ENCODE results near the gene TIMP1.

TIMP1 gene

DNA sequence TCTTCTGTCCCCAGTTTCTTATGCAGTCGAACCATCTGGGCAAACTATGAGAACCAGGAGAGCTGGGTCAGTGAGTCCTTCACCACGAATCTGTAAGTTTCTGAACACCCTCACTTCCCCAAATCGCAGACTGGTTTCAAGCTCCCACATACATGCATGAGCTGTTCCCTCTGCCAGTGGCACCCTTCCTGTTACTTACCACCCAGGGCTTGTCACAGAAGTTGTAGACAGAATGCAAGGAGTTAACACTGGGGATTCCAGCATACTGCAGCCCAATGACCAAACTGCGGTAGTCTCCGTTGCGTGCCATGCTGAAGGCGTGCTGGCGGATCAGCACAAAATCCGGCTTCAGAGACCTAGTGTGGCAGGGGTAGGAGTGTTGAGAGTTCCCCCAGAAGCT, 22.8 kb downstream of the TIMP1 start:
- DNase-seq (ENCODE audit: low read depth): no peak

GRCh38 chrX:47607091-47607490, 24.9 kb downstream of the TIMP1 start:
- no peak for DNase-seq (ENCODE audit: low read depth)

DNA sequence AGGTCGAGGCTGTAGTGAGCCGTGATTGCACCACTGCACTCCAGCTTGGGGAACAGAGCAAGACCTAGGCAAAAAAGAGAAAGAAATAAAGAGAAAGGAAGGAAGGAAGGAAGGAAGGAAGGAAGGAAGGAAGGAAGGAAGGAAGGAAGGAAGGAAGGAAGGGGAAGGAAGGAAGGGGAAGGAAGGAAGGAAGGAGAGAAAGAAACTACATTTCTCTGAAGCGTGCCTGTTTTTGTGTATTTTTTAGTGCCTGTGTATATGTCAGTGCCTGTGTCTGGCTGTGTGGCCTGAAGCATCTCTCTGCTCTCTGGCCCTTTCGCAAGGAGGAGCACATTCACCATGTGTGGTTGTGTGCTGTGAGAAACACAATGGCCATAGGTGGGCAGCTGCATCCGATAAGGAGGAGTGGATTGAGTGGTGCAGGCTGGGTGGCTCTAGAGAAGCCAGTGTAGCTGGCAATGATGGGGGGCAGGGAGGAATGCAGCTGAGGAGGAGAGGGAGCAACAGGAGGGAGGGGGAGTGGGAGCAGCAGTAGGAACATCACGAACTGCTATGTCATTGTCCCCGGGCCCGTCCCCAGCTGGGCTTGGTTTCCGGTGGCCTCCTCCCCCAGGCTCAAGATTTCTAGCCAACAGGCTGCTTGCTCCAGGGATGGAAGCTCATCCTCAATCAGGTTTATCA, 26.0 kb downstream of the TIMP1 start:
- no peak for DNase-seq (ENCODE audit: low read depth)

DNA sequence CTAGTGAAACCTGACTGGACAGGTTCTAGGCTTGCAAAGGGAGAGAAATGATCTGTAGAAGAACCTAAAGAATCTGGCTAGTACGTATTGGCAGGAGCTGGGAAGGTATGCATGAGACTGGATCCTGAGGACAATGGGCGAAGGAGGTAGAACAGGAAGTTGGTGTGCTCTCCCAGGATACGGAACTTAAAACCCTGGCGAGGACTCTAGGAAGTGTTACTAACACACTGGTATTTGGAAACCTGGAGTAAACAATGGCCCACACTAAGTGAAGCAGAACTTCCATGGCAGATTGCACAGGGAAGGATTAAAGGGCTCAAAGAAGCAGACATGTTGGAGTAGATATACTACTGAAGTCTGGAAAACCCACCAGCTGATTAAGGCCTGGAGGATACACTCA, 28.3 kb downstream of the TIMP1 start:
- no peak for DNase-seq (ENCODE audit: low read depth)

GRCh38 chrX:47611489-47611888, 29.3 kb downstream of the TIMP1 start:
- DNase-seq (ENCODE audit: low read depth): no peak

DNA sequence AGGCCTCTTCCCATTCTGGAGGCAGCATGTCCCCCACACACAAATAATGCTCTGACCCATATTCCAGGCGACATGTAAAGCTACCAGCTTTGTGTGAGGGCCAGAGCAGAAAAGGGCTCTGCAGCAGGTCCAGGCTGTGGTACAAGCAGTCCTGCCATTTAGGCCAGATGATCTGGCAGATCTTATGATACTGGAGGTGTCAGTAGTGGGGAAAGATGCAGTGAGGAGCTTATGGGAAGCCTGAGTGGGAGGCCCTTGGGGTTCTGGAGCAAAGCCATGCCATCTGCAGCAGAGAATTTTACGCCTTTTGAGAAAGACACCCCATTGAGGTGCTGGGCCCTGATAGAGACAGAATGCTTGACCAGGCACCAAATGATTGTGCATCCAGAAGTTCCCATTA, 29.7 kb downstream of the TIMP1 start:
- no peak for DNase-seq (ENCODE audit: low read depth)

DNA sequence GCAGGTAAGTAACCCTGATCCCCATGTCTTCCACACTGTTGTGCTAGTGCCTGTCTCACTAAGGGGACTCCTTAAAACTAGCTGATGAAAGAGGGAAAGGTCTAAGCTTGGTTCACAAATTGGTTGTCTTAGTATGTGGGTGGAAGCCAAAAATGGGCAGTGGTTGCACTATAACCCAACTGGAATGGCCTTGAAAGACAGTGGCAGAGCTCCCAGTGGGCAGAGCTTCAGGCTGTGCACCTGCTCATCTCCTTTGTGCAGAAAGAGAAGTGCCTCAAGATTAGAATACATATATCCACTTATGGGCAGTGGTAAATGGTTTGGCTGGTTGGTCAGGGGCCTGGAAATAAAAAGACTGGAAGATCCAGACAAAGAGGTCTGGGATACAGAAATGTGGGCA, 30.2 kb downstream of the TIMP1 start:
- DNase-seq (ENCODE audit: low read depth): no peak

DNA sequence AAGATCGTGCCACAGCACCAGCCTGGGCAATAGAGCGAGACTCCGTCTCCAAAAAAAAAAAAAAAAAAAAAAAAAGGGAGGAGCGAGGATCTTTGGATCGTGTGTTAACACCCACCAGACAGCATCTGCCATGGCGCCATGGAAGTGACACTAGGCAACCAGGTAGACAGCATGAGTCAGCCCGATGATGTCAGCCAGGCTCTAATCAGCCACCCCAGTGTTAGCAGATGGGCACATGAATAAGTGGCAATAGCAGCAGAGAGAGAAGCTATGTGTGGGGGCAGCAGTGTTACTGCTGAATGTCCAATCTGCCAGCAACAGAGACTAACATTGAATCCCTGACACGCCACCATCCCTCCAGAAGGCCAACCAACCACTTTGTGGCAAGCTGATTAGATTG, 30.8 kb downstream of the TIMP1 start:
- DNase-seq (ENCODE audit: low read depth): no peak

DNA sequence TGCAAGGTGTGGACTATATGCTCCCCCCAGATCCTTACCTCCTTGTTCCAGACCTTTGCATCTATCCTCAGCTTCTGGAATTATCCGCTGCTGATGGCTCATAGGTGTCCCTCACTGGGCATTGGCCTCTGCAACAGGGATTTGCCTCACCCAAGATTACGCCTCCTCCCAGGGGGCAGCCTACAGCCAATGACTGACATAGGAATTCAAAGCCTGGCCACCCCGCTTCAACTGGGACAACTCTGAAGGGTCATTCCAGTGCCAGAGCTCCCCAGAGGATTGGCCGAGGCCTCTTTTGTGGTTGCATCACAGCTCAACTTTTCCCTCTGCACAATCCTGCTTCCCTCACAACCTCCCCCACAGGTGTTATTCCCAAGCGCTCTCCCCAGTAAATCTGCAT, 32.4 kb downstream of the TIMP1 start:
- no peak for DNase-seq (ENCODE audit: low read depth)

DNA sequence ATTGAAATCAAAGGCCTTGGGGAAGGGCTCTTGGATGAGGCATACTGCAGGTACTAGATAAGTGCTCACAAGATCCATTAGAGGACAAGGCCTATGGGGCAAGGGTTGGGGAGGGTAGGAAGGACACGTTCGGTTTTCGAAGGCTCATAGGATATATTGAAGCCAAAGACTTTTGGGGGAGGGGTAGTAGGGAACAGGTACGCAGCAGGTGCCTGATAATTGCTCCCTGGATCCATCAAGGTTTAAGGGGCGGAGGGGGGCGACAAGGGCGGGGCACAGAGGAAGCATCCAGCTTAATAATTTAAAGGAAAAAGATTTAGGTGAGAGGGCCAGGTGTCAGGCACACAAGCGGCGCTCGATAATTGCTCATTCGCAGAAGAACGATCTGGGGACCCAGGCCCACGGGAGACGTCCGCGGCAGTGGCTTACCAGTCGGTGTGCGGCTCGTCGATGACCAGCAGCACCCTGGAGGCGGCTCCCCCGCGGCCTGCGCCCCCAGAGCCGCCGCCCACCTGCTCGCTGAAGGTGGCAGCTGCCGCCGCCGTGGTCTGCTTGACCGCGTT, 36.8 kb downstream of the TIMP1 start:
- no peak for DNase-seq (ENCODE audit: low read depth)

DNA sequence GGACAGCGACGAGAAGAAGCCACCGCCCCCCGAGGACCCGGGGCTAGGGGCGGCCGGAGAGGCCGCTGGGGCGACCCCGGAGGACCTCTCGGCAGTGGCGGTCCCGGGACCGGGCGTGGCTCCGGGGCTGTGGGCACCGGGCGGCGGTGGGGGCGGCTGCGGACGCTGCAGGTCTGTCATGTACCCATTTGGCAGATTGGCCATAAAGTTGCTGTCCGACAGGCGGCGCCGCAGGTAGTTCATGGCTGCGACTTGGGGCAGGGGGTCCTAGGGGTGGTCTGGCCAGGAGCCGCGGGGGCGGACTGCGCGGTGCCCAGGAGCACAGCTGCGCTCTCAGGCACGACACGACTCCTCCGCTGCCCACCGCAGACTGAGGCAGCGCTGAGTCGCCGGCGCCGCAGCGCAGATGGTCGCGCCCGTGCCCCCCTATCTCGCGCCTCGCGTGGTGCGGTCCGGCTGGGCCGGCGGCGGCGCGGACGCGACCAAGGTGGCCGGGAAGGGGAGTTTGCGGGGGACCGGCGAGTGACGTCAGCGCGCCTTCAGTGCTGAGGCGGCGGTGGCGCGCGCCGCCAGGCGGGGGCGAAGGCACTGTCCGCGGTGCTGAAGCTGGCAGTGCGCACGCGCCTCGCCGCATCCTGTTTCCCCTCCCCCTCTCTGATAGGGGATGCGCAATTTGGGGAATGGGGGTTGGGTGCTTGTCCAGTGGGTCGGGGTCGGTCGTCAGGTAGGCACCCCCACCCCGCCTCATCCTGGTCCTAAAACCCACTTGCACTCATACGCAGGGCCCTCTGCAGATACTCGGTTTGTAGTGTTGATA, 37.5 kb downstream of the TIMP1 start, which contains the start of gene SYN1:
SYN1 (minus strand) TSS at position 372 of the 817 bp plus-strand sequence; CDS start at position 243, 129 bp downstream.
- peak; percentile 61 for DNase-seq (ENCODE audit: low read depth)

- no peak for DNase-seq (ENCODE audit: low read depth)
Measured at GRCh38 chrX:47620303-47620685, 38.1 kb downstream of the TIMP1 start.

GRCh38 chrX:47621851-47622250, 39.6 kb downstream of the TIMP1 start:
- DNase-seq (ENCODE audit: low read depth): no peak

DNA sequence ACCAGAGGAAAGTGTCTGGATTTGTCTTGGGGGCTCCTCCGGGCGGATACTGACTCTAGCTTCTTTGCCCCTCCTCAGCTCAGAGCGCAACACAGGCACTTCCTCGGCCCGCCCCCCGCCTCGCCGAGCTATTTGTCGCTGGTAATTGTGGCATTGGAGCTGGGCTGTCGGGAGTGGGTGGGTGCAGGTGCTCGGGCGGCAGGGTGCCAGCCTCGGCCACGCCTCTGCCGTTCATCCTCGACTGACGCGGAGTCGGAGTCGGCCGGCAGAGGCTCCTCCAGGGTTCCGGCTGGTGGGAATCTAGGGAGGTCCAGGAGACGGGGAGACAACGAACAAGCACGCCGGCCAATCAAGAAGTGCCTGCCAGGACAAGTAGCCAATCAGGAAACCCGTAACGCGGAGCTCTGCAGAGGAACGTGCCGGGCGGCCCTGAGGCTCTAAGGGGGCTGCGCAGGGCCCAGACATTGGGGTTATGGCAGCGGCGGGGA, 41.3 kb downstream of the TIMP1 start:
- no peak for DNase-seq (ENCODE audit: low read depth)

DNA sequence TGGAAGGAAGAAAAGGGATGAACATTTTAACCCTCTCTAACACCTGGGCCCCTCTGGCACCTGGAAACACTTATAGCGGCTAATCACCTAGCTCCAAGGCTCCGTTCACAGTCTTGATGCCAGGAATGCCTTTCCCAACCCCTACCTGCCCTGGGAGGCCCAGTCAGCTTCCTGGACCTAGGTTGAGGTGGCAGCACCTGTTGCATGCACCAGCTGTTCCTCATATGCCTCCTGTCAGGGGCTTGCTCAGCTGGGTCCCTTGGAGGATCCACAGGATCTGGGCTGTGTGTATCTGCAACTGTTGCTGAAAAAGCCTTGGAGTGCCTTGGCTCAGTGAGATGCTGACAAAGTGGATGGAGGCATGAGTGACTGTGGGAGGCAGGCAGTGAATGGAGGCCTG, 43.1 kb downstream of the TIMP1 start:
- no peak for DNase-seq (ENCODE audit: low read depth)

DNA sequence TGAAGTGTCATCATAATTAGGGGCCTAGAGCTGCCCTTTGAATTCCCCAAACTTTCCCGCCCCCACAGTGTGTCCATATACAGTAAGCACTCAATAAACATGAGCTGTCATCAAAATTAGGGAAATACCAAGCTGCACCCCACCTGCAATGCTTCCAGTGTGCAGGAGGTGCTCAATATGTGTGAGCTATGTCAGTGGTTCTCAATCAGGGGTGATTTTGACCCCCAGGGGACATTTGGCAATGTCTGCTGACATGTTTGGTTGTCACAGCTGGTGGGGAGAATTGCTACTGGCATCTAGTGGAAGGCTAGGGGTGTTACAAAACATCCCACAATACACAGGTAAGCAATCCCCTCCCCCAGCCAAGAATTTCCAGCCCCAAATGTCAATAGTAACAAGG, 46.7 kb downstream of the TIMP1 start:
- DNase-seq (ENCODE audit: low read depth): no peak

DNA sequence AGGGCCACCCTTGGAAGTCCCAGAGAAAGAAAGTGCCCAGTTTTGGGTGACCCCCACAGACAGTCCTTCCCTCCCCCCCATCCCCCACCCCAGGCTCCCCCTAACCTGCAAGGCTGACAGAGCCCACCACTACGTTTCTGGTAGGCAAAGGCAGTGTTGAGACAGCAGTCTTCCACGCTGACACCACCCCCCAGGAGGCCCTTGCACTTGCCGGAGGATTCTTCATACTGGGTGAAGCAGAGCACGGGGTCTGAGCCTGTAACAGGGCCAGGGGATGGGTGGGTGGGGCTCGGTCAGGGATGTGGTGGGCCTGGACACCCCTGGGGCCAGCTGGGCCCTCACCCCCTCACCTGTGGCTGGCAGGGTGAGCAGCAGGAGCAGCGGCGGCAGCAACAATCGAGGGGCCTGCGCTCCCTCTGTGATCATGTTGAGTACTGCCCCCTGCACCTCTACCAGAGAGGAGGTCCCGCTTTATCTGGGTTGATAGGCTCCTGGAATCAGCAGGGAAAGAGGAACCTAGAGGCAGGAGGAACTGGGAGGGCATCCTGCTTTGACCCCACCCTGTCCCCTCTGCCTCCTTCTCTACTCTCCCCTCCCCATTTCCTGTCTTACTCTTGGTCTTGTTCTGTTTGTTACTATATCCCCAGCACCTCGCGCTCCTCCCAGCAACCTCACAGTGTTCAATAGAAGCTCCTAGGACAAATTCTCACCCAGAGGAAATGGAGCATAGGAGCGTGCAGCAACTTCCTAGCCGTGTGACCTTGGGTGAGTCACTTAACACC, 47.4 kb downstream of the TIMP1 start, which contains the start of gene CFP:
CFP (minus strand) TSS at position 512 of the 782 bp plus-strand sequence; CDS start at position 426, 86 bp downstream.
- DNase-seq (ENCODE audit: low read depth): no peak

DNA sequence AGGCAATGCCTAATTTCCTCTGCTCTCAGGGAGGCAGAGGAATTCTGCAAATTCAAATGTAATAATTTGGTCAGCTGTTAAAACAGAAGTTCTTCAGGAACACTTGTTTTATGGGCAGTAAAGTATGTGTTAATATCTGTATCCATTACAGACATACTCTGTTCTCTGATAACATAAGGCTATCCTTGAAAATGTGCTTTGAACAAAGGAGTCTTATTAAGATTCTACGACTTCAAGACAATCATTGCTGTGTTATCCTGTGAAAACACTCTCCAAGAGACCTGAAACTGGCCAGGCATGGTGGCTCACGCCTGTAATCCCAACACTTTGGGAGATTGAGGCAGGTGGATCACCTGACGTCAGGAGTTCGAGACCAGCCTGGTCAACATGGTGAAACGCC, 49.4 kb downstream of the TIMP1 start:
- DNase-seq (ENCODE audit: low read depth): no peak

DNA sequence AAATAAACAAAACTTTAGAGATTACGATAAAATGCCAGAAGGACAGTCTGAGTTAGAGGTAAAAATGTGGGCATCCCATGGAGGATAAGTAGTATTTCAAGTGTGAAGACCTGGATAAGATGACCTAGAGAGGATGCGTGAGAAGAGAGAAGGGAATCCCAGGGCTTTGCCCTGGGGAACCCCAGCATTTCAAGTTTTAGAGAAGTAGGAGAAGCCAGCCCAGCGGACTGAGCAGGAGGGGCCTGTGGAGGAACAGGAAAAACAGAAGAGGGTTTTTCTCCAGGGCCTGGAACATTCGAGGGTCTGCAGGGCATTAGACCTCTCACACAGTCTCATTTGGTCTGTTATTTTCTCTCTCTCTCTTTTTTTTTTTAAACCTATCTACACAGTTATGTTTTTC, 50.4 kb downstream of the TIMP1 start:
- no peak for DNase-seq (ENCODE audit: low read depth)

DNA sequence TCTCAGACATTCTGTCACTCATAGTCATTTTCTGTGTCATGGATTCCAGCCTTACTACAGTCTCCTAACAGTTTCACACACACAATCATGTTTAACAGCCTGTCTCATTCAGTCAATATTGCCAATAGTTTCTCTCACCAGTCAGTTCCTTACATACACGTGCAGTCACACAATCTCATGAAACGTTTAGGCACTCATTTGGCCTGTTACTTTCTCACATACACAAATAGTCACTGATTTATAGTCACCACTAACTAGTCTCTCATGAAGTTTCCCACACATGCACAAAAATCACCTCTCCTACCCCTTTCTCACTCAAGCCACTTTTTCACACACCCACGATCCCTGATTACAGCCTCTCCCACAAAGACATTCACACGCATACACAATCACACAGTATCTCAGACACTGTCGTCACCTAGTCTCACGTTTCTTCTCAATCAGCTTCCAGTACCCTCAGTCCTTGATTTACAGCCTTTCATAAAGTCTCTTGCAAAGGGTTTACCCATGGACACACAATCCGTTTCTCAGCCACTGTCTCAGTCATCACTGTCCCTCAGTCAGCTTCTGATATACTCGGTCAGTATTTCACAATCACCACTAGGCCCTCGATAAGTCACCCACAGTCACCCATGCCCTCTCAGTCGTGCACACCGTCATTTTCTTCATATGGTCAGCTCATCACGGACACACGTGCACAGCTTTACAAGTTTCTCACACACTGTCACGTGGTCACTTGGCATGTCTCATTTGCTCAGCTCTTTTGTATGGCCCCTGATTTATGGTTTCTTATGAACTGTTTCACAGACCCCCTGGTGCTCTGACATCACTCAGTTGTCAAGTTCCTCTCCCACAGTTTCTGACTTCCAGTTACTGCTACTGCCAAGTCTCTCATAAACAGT, 51.7 kb downstream of the TIMP1 start:
- DNase-seq (ENCODE audit: low read depth): no peak

Measured in activated gamma-delta T cell treated with anti-CD3 and anti-CD28 coated beads, Interleukin-2, amount 50 U/mL, for 16 hours (primary cell).